GM21367 (cell line): ENCODE data around the gene FAM3D.
"Not testable (repeated sequence)": the region's sequence is repeated elsewhere in the genome, so short reads cannot be mapped to it uniquely, and the experiment has no call there.

Experiments
- ATAC-seq: cut with Tn5 transposase; IDR thresholded peaks from one replicate; pipeline ENCODE4 v1.9.1; 2021; ENCODE audit not compliant: unreplicated experiment

The FAM3D gene

DNA sequence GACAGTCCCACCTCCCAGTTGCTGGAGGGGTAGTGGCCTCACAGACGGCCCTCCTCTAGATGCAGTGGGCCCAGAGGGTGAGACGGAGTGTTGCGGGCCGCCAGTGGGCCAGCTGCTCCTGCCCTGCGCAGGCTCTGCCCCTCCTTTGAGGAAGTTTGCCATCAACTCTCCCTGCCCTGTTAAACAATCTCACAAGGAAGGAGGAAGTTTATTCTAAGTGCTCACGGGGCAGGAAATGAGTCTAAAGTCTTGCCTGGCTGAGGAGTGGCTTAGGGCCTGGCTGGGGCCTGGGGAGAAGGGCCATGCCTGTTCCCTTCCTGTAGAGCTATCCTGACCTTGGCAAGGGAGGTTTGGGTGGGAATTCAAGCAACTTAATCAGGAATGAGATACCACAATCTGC, at the start of gene FAM3D:
FAM3D (minus strand) TSS at position 92 of the 400 bp plus-strand sequence. CDS start 11,211 bp downstream, outside the sequence.
- no peak for ATAC-seq

- no peak for ATAC-seq
Measured at GRCh38 chr3:58713715-58714401, 47.3 kb upstream of the FAM3D start.

DNA sequence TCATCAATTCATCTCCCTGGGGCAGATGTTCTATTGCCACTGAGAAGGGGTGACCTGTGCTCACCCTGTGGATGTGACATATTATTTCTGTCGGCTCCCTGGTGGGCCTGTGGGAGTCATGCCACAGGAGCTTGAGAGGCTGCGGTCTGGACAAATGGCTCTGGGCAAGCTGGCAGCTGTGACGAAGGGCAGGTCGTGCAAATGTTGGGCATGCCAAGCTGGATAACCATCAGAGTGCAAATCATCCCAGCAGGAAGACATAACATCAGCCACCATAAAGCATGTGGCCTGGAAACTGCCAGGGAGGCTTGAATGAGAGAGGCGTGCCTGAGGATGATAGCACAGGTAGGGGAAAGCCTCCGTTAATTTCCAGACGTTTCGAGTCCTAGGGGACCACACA, 45.3 kb upstream of the FAM3D start:
- no peak for ATAC-seq

GRCh38 chr3:58708983-58709382, 42.4 kb upstream of the FAM3D start:
- not testable (repeated sequence) for ATAC-seq

DNA sequence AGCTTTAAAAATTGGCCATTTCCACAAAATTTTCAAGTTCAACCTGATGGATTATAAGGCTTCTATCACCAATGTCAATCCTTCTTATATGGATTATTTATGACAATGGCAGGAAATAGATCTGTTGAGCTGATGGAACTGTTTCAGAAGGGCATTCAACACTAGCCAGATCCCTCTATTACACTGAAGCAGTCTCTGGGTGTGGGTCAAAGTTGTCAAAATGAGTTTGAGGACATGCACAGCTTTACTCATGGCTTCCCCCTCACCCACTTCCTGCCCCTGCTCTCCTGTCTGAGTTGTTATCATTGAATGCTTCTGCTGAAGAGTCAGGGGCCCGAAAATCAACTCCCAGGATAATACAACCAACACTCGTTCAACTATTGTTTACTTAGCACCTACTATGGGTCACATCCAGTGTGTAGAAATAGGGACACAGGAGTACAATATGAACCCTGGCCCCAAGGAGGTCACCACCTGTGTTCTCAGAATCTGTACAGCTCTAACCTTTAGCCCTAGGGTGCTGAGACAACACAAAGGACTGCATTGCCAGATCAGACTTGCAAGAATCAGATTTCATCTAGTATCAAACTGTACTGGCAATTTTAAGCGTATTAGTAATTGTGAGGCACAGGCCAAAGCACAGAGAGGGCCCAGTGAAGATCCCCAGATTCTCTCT, 41.7 kb upstream of the FAM3D start:
- no peak for ATAC-seq

DNA sequence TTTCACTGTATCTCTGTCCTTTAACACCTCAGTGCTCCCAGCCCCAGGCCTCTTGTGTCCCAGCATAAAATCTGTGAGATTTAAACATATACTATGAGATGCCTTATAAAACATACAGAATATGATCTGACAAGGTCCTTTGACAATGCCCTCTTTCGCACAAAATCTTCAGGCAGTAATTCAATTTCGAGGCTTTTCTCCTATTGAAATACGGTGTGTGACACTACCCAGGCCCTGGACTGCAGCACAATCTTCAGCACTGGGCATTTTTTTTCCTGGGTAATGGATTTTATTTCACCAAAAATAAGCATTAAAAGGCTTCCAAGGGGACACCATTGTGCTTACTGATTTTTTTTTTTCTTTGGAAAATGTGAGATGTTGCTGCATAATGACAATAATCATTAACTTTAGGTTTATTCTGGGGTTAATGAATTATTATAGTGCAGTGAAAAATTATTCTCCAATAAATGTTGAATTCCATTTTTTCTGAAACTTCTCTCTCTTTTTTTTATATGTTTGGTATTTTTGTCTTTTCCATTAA, 40.9 kb upstream of the FAM3D start:
- ATAC-seq = no peak

DNA sequence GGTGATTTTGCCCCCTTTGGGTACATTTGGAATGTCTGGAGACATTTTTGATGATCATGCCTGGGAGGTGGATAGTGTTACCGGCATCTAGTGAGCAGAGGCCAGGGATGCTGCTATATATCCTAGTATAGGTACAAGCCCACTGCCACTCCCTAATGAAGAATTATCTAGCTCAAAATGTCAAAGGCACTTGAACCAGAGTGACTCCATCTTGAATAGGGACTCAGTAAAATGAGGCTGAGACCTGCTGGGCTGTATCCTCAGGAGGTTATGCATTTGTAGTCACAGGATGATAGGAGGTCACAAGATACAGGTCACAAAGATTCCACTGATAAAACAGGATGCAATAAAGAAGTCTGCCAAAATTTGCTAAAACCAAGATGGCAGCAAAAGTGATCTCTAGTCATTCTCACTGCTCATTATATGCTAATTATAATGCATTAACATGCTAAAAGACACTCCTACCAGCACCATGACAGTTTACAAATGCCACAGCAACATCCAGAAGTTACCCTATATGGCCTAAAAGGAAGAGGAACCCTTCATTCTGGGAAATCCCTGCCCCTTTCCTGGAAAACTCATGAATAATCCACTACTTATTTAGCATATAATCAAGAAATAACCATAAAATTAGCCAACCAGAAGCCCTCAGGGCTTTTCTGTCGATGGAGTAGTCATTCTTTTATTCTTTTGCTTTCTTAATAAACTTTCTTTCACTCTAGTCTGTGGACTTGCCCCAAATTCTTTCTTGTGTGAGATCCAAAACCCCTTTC, 40.0 kb upstream of the FAM3D start:
- no peak for ATAC-seq

- ATAC-seq = no peak
Measured at GRCh38 chr3:58704745-58705144, 38.2 kb upstream of the FAM3D start.

- not testable (repeated sequence) for ATAC-seq
Measured at GRCh38 chr3:58704304-58704703, 37.7 kb upstream of the FAM3D start.

GRCh38 chr3:58698246-58698645, 31.7 kb upstream of the FAM3D start:
- no peak for ATAC-seq

GRCh38 chr3:58697561-58697960, 31.0 kb upstream of the FAM3D start:
- no peak for ATAC-seq

DNA sequence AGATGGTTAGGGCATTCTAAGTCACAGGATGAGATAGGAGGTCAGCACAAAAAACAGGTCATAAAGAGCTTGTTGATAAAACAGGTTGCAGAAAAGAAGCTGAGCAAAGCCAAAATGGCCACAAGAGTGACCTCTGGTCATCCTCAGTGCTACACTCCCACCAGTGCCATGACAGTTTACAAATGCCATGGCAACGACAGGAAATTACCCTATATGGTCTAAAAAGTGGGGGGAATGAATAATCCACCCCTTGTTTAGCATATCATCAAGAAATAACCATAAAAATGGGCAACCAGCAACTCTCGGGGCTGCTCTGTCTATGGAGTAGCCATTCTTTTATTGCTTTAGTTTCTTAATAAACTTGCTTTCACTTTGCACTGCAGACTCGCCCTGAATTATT, 30.2 kb upstream of the FAM3D start:
- ATAC-seq = not testable (repeated sequence)

DNA sequence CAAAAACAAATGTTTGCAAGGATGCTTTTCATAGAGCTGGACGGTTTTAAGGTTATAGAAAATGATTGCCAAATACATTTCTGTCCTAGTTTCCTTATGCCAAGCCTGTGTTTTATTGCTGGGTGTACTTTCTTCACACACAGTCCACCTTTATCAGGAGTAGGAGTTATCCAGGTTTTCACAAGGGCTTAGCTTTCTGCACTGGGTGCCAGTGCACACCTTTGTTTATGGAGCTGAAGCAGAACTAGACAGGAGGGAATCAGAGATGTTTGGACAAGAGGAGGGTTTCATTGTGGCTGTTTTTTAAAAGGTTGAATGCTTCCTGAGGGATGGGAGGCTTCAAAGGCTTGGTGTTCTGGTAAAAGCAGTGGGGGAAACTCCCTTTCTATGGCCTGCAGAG, 29.5 kb upstream of the FAM3D start:
- ATAC-seq = no peak

DNA sequence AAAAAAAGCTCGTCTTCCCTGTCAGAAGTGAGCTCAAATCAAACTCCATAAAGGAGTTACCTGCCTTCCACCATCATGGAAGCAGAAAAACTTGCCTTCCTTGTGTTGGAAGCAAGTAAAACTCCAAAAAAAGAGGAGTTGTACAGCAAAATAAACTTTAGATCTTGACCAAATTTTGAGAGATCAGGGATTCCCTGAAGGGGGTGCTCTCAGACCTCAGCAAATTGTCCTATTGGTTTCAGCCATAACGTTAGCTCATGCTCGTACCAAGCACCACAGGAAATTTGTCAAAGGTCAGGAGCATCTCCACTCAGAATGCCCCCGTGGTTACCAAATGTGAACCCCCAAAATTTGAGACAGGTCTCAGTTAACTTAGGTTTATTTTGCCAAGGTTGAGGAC, 28.7 kb upstream of the FAM3D start:
- ATAC-seq = not testable (repeated sequence)

GRCh38 chr3:58693940-58694850, 27.6 kb upstream of the FAM3D start:
- ATAC-seq = no peak

- no peak for ATAC-seq
Measured at GRCh38 chr3:58692484-58692883, 25.9 kb upstream of the FAM3D start.

DNA sequence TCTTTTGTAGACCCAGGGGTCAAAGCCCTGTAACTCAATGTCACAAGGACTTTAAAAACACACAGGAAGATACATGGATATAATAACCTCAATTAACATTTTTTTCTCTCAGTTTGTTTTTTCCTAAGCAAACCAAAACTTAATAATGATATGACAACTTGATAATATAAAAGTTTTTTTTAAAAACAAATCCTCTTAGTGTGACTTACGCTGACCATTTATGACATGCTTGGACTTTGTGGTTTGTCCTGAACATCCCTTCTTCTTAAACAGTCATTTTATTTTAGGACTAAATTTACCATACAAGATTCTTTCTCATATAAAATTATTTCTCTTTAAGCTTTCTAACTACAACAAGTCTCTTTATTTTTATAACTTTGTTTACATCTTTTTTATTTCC, 25.4 kb upstream of the FAM3D start:
- no peak for ATAC-seq

DNA sequence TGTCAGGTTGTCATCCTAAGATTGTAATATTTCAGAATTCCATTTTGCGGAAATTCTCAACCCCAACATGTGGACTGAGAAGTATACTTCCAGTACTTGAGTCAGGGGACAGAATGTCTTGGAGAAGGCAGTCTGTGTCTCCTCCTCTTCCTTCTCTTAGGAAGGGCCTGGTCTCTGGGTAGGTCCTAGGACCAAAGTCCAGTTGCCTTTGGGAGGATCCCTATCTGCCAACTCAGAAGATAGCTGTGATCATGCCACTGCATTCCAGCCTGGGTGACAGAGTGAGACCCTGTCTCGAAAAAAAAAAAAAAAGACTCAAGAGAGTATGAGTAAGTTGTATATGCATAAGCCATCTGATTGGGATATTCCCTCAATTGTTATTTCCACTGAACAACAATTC, 23.9 kb upstream of the FAM3D start:
- no peak for ATAC-seq

- ATAC-seq = no peak
Measured at GRCh38 chr3:58688574-58688973, 22.0 kb upstream of the FAM3D start.

- no peak for ATAC-seq
Measured at GRCh38 chr3:58686847-58687246, 20.3 kb upstream of the FAM3D start.

- no peak for ATAC-seq
Measured at GRCh38 chr3:58685641-58686040, 19.1 kb upstream of the FAM3D start.
